Karpas-422 (cell line): Measurements from ENCODE around the gene YEATS2. TPM values are rescaled to one million over a fixed set of nuclear protein-coding genes. Genes with fewer than 3 reads are reported as not detected.
"Not testable (repeated sequence)": the region's sequence is repeated elsewhere in the genome, so short reads cannot be mapped to it uniquely, and the experiment has no call there.

Source experiments
- DNase-seq: peaks from one replicate; pipeline ENCODE4 v3.0.0-alpha.2; 2015
- H2AFZ ChIP-seq: fragments of 200-600 bp; sonication (generic); 2 replicates; pipeline ENCODE4 v1.6.1; 2014; ENCODE audit warnings: antibody characterized with exemption, low read length, mixed read lengths
- H3K27ac ChIP-seq: fragments of 200-600 bp; sonication (generic); 2 replicates; pipeline ENCODE4 v1.5.1; 2014; ENCODE audit warnings: mild to moderate bottlenecking, low read length, moderate library complexity
- H3K27me3 ChIP-seq: fragments of 200-600 bp; sonication (generic); 2 replicates; pipeline ENCODE4 v1.6.1; 2014; ENCODE audit warnings: low read length, mixed read lengths
- H3K36me3 ChIP-seq: fragments of 200-600 bp; sonication (generic); 2 replicates; pipeline ENCODE4 v1.6.1; 2014; ENCODE audit warnings: low read length, mixed read lengths; ENCODE audit not compliant: insufficient read depth
- H3K4me1 ChIP-seq: fragments of 200-600 bp; sonication (generic); 2 replicates; pipeline ENCODE4 v1.6.1; 2014; ENCODE audit warnings: mild to moderate bottlenecking, low read length, mixed read lengths
- H3K4me2 ChIP-seq: fragments of 200-600 bp; sonication (generic); 2 replicates; pipeline ENCODE4 v1.6.1; 2014; ENCODE audit warnings: low read length, low read depth, mild to moderate bottlenecking; ENCODE audit not compliant: poor library complexity, severe bottlenecking
- H3K4me3 ChIP-seq: fragments of 200-600 bp; sonication (generic); 2 replicates; pipeline ENCODE4 v1.5.1; 2014; ENCODE audit warnings: mild to moderate bottlenecking, antibody characterized with exemption, low read length, mixed read lengths
- H3K79me2 ChIP-seq: fragments of 200-600 bp; sonication (generic); 2 replicates; pipeline ENCODE4 v1.6.1; 2014; ENCODE audit warnings: mild to moderate bottlenecking, low read length, mixed read lengths
- H3K9ac ChIP-seq: fragments of 200-600 bp; sonication (generic); 2 replicates; pipeline ENCODE4 v1.6.0; 2014; ENCODE audit warnings: low read length
- H3K9me2 ChIP-seq: fragments of 200-600 bp; sonication (generic), shearing (Covaris generic); replicated peaks from 2 replicates; pipeline ENCODE4 v1.6.0; 2014; ENCODE audit warnings: mild to moderate bottlenecking, low read length, moderate library complexity; ENCODE audit not compliant: insufficient read depth
- H3K9me3 ChIP-seq: fragments of 300-700, 200-600 bp; sonication (generic); 2 replicates; pipeline ENCODE4 v1.6.1; 2014; ENCODE audit warnings: low read length, mixed read lengths
- H4K20me1 ChIP-seq: fragments of 200-600 bp; sonication (generic); 2 replicates; pipeline ENCODE4 v1.6.1; 2014; ENCODE audit warnings: mild to moderate bottlenecking, antibody characterized with exemption, low read length, low read depth; ENCODE audit not compliant: insufficient read depth
- total RNA-seq: library from RNA; depleted of rRNA; stranded (reverse); fragments of >200 nt; shearing (Covaris generic); gene quantifications from 2 replicates; pipeline ENCODE4 v1.2.3, GENCODE V29; 2014; ENCODE audit warnings: low replicate concordance

YEATS2 gene
- total RNA-seq, 1 experiment from 2014 or later, result 92.8 TPM

DNA sequence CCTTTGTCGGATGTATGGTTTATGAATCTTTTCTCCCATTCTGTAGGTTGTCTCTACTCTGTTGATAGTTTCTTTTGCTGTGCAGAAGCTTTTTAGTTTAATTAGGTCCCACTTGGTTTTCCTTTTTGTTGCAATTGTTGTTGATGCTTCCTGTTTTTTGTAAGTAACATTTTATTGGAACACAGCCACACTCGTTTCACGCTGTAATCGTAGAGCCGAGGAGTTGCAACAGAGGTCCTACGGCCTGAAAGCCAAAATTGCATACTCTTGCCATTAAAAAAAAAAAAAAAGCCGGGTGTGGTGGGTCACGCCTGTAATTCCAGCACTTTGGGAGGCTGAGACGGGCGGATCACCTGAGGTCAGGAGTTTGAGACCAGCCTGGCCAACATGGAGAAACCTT is 86.9 kb downstream of the YEATS2 start:
- not testable (repeated sequence) for H3K9ac ChIP-seq, H3K27me3 ChIP-seq, H4K20me1 ChIP-seq, H3K4me2 ChIP-seq, H3K9me3 ChIP-seq, DNase-seq, H3K4me1 ChIP-seq, H3K4me3 ChIP-seq, H3K9me2 ChIP-seq, H3K27ac ChIP-seq, H2AFZ ChIP-seq
- Histone ChIP-seq H3K36me3 (peaks cover 67% of the 10 kb centered on the region), H3K79me2 (peaks cover 64% of the 10 kb centered on the region)

DNA sequence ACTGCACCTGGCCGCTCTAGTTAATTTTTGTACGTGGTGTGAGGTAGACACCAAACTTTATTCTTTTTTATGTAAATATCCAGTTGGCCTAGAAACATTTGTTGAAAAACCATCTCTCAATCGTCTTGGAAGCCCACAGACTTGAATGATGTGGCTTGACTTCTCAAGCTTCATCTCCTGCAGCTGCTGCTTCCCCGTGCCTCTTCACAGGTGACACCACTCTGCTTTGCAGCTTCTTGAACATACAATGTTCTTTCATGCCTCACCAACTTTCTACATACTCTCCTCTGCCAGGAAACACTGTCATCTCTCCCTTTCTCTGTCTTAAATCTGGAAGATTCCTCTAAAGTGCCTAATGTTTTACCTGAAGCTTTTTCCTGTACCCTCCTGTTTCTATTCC is 92.2 kb downstream of the YEATS2 start:
- DNase-seq, result no peak
- H2AFZ ChIP-seq, result no peak overlapping the region
- no peaks in the 10 kb centered on the region for H3K27me3 ChIP-seq
- H3K27ac ChIP-seq, result no peak overlapping the region
- no peak overlapping the region for H3K4me3 ChIP-seq
- H3K4me1 ChIP-seq, result no peaks in the 10 kb centered on the region
- peaks cover 60% of the 10 kb centered on the region for H3K79me2 ChIP-seq
- H3K9me3 ChIP-seq, result no peaks in the 10 kb centered on the region
- no peaks in the 10 kb centered on the region for H3K9me2 ChIP-seq
- H3K4me2 ChIP-seq, result no peak overlapping the region
- H4K20me1 ChIP-seq, result peaks cover 7% of the 10 kb centered on the region; the same call in 1 of the 2 replicates
- H3K36me3 ChIP-seq, result peaks cover 66% of the 10 kb centered on the region
- no peak overlapping the region for H3K9ac ChIP-seq

DNA sequence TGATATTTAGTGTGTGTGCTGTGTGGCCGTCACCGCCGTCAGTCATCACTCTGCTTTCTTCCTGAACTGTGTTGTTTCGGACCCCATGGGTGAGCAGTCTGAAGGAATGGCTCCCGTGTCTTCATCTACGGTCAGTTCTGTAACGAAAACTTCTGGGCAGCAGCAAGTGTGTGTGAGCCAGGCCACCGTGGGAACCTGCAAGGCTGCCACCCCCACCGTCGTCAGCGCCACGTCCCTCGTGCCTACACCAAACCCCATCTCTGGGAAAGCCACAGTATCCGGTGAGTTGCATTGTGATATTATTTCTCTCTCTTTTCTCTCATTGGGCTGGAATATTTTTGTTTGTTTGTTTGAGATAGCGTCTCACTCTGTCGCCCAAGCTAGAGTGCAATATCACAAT is 93.1 kb downstream of the YEATS2 start:
- Histone ChIP-seq H3K4me1 (no peaks in the 10 kb centered on the region), H2AFZ (no peak overlapping the region), H3K9me2 (no peaks in the 10 kb centered on the region), H3K27me3 (no peaks in the 10 kb centered on the region), H4K20me1 (peaks cover 7% of the 10 kb centered on the region; the same call in 1 of the 2 replicates), H3K9ac (no peak overlapping the region), H3K9me3 (no peaks in the 10 kb centered on the region), H3K4me2 (no peak overlapping the region), H3K27ac (no peak overlapping the region), H3K36me3 (peaks cover 65% of the 10 kb centered on the region), H3K4me3 (no peak overlapping the region), H3K79me2 (peaks cover 60% of the 10 kb centered on the region)
- DNase-seq, result no peak

DNA sequence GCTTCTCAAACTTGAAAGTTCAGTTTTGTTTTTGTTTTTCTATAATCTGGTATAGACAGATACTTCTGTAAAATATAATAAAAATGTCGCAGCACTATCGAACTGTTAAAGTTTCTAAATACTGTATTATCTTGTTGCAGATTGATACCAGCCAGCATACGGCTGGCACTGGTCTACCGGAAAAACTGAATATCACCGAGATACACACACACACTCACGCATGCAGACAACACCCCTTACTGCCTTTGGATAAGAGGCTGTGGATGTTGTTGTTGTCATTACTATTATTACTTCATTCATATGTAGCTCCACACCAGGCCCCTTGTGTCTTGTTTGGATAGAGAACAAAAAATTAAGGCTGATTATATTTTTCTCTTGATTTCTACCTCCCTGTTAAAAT is 95.4 kb downstream of the YEATS2 start:
- H3K79me2 ChIP-seq, result peaks cover 44% of the 10 kb centered on the region
- H3K9me2 ChIP-seq, result no peaks in the 10 kb centered on the region
- no peak overlapping the region for H2AFZ ChIP-seq
- no peak overlapping the region for H3K27ac ChIP-seq
- no peak overlapping the region for H3K4me2 ChIP-seq
- H3K9ac ChIP-seq, result no peak overlapping the region
- no peaks in the 10 kb centered on the region for H3K27me3 ChIP-seq
- no peak for DNase-seq
- no peaks in the 10 kb centered on the region for H3K4me1 ChIP-seq
- H3K36me3 ChIP-seq, result peaks cover 57% of the 10 kb centered on the region
- H4K20me1 ChIP-seq, result peaks cover 7% of the 10 kb centered on the region; the same call in 1 of the 2 replicates
- no peak overlapping the region for H3K4me3 ChIP-seq
- H3K9me3 ChIP-seq, result no peaks in the 10 kb centered on the region

DNA sequence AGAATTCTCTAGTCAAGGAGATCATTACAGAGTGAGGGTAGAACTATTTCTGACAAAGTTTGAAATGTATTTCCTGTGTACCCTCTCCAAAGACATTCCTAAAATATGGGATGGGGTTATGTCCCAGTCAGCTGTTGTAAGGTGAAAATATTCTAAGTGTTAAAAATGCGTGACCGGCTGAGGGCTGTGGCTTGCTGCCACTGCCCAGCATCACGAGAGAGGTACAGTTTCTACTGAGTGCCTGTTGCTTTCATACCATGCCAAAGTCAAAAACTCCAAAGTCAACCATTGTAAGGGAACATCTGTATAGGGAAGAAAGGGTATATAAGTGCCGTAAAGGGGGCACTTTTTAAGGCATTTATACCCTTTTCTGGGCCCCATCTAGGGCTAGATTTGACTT is 96.9 kb downstream of the YEATS2 start:
- Histone ChIP-seq H3K79me2 (peaks cover 33% of the 10 kb centered on the region), H3K4me3 (no peak overlapping the region), H3K4me2 (no peak overlapping the region), H4K20me1 (no peaks in the 10 kb centered on the region), H3K9me2 (no peaks in the 10 kb centered on the region), H2AFZ (no peak overlapping the region), H3K36me3 (peaks cover 61% of the 10 kb centered on the region), H3K27me3 (no peaks in the 10 kb centered on the region), H3K9ac (no peak overlapping the region), H3K4me1 (no peaks in the 10 kb centered on the region), H3K27ac (no peak overlapping the region), H3K9me3 (no peaks in the 10 kb centered on the region)
- no peak for DNase-seq

DNA sequence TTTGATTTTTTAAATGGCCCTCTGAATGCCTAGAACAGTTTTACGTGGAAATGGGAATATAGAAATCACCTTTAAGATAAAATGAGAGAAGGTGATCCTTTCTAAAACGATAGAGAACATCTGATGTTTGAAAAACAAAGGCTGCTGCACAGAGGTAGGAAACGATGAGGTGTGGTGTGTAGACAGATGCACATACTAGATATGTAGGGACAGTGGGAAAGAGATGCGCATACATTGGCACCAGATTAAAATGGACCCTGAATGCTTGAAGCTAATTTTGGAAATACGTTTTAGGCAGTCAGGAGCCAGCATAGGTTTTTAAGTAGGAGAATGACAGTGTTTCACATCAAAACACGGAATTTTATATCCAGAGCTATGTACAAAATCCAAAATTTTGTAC is 98.8 kb downstream of the YEATS2 start:
- no peak overlapping the region for H3K4me3 ChIP-seq
- H3K79me2 ChIP-seq, result peaks cover 19% of the 10 kb centered on the region
- no peaks in the 10 kb centered on the region for H4K20me1 ChIP-seq
- DNase-seq, result no peak
- H3K9me3 ChIP-seq, result no peaks in the 10 kb centered on the region
- H3K4me1 ChIP-seq, result no peaks in the 10 kb centered on the region
- H3K9me2 ChIP-seq, result no peaks in the 10 kb centered on the region
- H3K4me2 ChIP-seq, result no peak overlapping the region
- H3K27me3 ChIP-seq, result no peaks in the 10 kb centered on the region
- no peak overlapping the region for H3K27ac ChIP-seq
- peaks cover 58% of the 10 kb centered on the region for H3K36me3 ChIP-seq
- no peak overlapping the region for H3K9ac ChIP-seq
- no peak overlapping the region for H2AFZ ChIP-seq

DNA sequence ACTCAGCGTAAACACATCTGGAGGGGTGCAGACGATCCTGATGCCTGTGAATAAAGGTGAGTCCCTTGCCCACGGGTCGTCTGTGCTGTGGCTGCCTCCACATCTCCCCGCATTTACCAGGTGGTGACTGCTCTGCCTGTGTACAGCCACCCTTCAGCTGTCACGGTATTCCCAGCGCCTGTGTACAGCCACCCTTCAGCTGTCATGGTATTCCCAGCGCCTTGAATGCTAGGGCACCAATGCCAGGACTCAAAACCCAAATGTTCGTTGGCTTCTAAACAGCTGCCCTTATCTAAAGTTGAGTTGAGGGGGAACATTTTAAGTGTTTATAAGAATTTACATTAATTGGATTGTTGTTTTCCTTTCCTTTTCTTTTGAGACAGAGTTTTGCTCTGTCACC is 100.4 kb downstream of the YEATS2 start:
- H2AFZ ChIP-seq, result no peak overlapping the region
- no peak overlapping the region for H3K4me3 ChIP-seq
- H3K79me2 ChIP-seq, result peaks cover 12% of the 10 kb centered on the region; the same call in 1 of the 2 replicates
- H3K27me3 ChIP-seq, result no peaks in the 10 kb centered on the region
- no peaks in the 10 kb centered on the region for H3K9me2 ChIP-seq
- H3K27ac ChIP-seq, result no peak overlapping the region
- no peaks in the 10 kb centered on the region for H3K4me1 ChIP-seq
- no peak for DNase-seq
- peaks cover 66% of the 10 kb centered on the region for H3K36me3 ChIP-seq
- no peak overlapping the region for H3K4me2 ChIP-seq
- H4K20me1 ChIP-seq, result no peaks in the 10 kb centered on the region
- no peaks in the 10 kb centered on the region for H3K9me3 ChIP-seq
- H3K9ac ChIP-seq, result no peak overlapping the region

DNA sequence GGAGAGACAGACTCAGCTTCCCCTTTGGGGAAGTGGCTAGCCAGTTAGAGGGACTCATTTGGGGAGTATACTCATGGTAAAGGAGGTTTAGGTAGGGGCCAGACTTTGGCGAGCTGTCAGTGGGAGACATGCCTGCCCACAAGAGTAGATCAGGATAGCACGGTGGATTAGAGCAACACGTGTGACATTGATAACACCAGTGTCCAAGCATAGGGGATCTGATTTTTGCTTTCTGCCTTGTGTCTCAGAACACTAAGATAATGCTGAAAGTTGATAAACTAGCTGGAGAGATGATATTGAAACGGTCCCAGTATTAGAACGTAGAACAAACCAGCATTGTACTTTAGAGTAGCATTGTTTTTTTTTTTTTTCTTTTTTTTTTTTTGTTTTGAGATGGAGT is 101.9 kb downstream of the YEATS2 start:
- Histone ChIP-seq H3K9me2 (no peaks in the 10 kb centered on the region), H2AFZ (no peak overlapping the region), H3K27me3 (no peaks in the 10 kb centered on the region), H4K20me1 (no peaks in the 10 kb centered on the region), H3K4me3 (no peak overlapping the region), H3K4me2 (no peak overlapping the region), H3K36me3 (peaks cover 65% of the 10 kb centered on the region), H3K9ac (no peak overlapping the region), H3K9me3 (no peaks in the 10 kb centered on the region), H3K79me2 (peaks cover 3% of the 10 kb centered on the region; the same call in 1 of the 2 replicates), H3K4me1 (no peaks in the 10 kb centered on the region), H3K27ac (no peak overlapping the region)
- no peak for DNase-seq
